ENCODE data around the gene ONECUT3. TPM values are rescaled to one million over a fixed set of nuclear protein-coding genes. Genes with fewer than 3 reads are reported as not detected.

Gene ONECUT3
- total RNA-seq, 1 donor from 2014 or later = 1.0 TPM

GRCh38 chr19:1827566-1828278 is 74.4 kb downstream of the ONECUT3 start:
- Mint-ChIP-seq H3K27me3 (ENCODE audit: low read depth) (no peaks in the 10 kb centered on the region), H3K9me3 (no peaks in the 10 kb centered on the region), H3K4me1 (no peaks in the 10 kb centered on the region), H3K36me3 (ENCODE audit: low read depth) (peaks cover 3% of the 10 kb centered on the region), H3K27ac (ENCODE audit: unreplicated experiment) (no peak overlapping the region), H3K4me3 (no peak overlapping the region)
- no peak for DNase-seq (ENCODE audit: low read depth, low spot score)
- no peak for TF ChIP-seq CTCF (conservative IDR thresholded peaks at IDR 0.05)

- H3K27ac Mint-ChIP-seq (ENCODE audit: unreplicated experiment) = no peak overlapping the region
- TF ChIP-seq CTCF (conservative IDR thresholded peaks at IDR 0.05) = no peak
- no peak for DNase-seq (ENCODE audit: low read depth, low spot score)
- no peaks in the 10 kb centered on the region for H3K27me3 Mint-ChIP-seq (ENCODE audit: low read depth)
- peaks cover 3% of the 10 kb centered on the region for H3K36me3 Mint-ChIP-seq (ENCODE audit: low read depth)
- no peak overlapping the region for H3K4me3 Mint-ChIP-seq
- H3K9me3 Mint-ChIP-seq = no peaks in the 10 kb centered on the region
- H3K4me1 Mint-ChIP-seq = no peaks in the 10 kb centered on the region
Measured at GRCh38 chr19:1828279-1829238, 75.3 kb downstream of the ONECUT3 start.

GRCh38 chr19:1829958-1830357 is 76.7 kb downstream of the ONECUT3 start:
- Mint-ChIP-seq H3K36me3 (ENCODE audit: low read depth) (peaks cover 3% of the 10 kb centered on the region), H3K27ac (ENCODE audit: unreplicated experiment) (no peak overlapping the region), H3K4me1 (no peaks in the 10 kb centered on the region), H3K4me3 (no peak overlapping the region), H3K27me3 (ENCODE audit: low read depth) (no peaks in the 10 kb centered on the region), H3K9me3 (no peaks in the 10 kb centered on the region)
- no peak for TF ChIP-seq CTCF (conservative IDR thresholded peaks at IDR 0.05)
- DNase-seq (ENCODE audit: low read depth, low spot score) = no peak

GRCh38 chr19:1830568-1830967 is 77.3 kb downstream of the ONECUT3 start:
- H3K27me3 Mint-ChIP-seq (ENCODE audit: low read depth) = no peaks in the 10 kb centered on the region

More at GRCh38 chr19:1830568-1830967, 77.3 kb downstream of the ONECUT3 start:
- no peak overlapping the region for H3K27ac Mint-ChIP-seq (ENCODE audit: unreplicated experiment)
- no peak for DNase-seq (ENCODE audit: low read depth, low spot score)
- H3K4me3 Mint-ChIP-seq = no peak overlapping the region
- H3K36me3 Mint-ChIP-seq (ENCODE audit: low read depth) = peaks cover 3% of the 10 kb centered on the region
- H3K9me3 Mint-ChIP-seq = no peaks in the 10 kb centered on the region
- H3K4me1 Mint-ChIP-seq = no peaks in the 10 kb centered on the region
- TF ChIP-seq CTCF (conservative IDR thresholded peaks at IDR 0.05) = no peak

Small RNA genes within 50 kb of the gene (microRNA-seq; reads per million reads assigned to microRNA genes)
- 20.7 reads per million, percentile 34 among the genes with 10 or more reads in this experiment for gene MIR1909

Other genes with a start within 250 kb of the ONECUT3 start
- not detected in 2 replicates for gene ADAMTSL5, start 240.5 kb upstream of the ONECUT3 start, total RNA-seq
- gene PLK5, start 229.4 kb upstream of the ONECUT3 start, total RNA-seq = not detected in 2 replicates
- 102 and 103 TPM in 2 replicates for gene MEX3D, start 185.2 kb upstream of the ONECUT3 start, total RNA-seq
- 157 and 168 TPM in 2 replicates for gene MBD3, start 160.6 kb upstream of the ONECUT3 start, total RNA-seq
- gene UQCR11, start 148.0 kb upstream of the ONECUT3 start, total RNA-seq = 149 and 165 TPM in 2 replicates
- 348 and 354 TPM in 2 replicates for gene TCF3, start 100.9 kb upstream of the ONECUT3 start, total RNA-seq
- gene ATP8B3, start 58.8 kb downstream of the ONECUT3 start, total RNA-seq = 1.1 and 1.5 TPM in 2 replicates
- 40.8 and 45.3 TPM in 2 replicates for gene REXO1, start 95.0 kb downstream of the ONECUT3 start, total RNA-seq
- gene KLF16, start 110.1 kb downstream of the ONECUT3 start, total RNA-seq = 18.9 and 20.7 TPM in 2 replicates
- gene ABHD17A, start 132.0 kb downstream of the ONECUT3 start, total RNA-seq = 73.9 and 74.1 TPM in 2 replicates
- gene ADAT3, start 151.9 kb downstream of the ONECUT3 start, total RNA-seq = 13.7 and 14.1 TPM in 2 replicates
- 71.2 and 79.9 TPM in 2 replicates for gene SCAMP4, start 151.9 kb downstream of the ONECUT3 start, total RNA-seq
- 130 and 133 TPM in 2 replicates for gene CSNK1G2, start 187.7 kb downstream of the ONECUT3 start, total RNA-seq

Data from neural crest cell (in vitro differentiated cells).